HG03442 (cell line): ENCODE measurements around the gene OSBPL10.

ENCODE experiments used
- ATAC-seq: cut with Tn5 transposase; IDR thresholded peaks from one replicate; pipeline ENCODE4 v1.9.1; 2021; ENCODE audit warnings: mild to moderate bottlenecking, moderate library complexity; ENCODE audit not compliant: unreplicated experiment

The OSBPL10 gene

GRCh38 chr3:31754575-31755278 lies 226.3 kb downstream of the OSBPL10 start:
- ATAC-seq, result peak; percentile 95

- ATAC-seq, result no peak
These were observed 228.0 kb downstream of the OSBPL10 start for GRCh38 chr3:31753050-31753425.

- ATAC-seq, result no peak
These were observed 228.6 kb downstream of the OSBPL10 start for GRCh38 chr3:31752305-31753049.

GRCh38 chr3:31750341-31750740 lies 230.7 kb downstream of the OSBPL10 start:
- no peak for ATAC-seq

GRCh38 chr3:31748933-31749295 lies 232.1 kb downstream of the OSBPL10 start:
- no peak for ATAC-seq

- ATAC-seq, result no peak
These were observed 232.7 kb downstream of the OSBPL10 start for GRCh38 chr3:31748281-31748932.

GRCh38 chr3:31747785-31748184 lies 233.3 kb downstream of the OSBPL10 start:
- no peak for ATAC-seq

- no peak for ATAC-seq
These were observed 236.1 kb downstream of the OSBPL10 start for GRCh38 chr3:31744913-31745312.

GRCh38 chr3:31743331-31744089 lies 237.6 kb downstream of the OSBPL10 start:
- no peak for ATAC-seq

GRCh38 chr3:31740397-31740796 lies 240.7 kb downstream of the OSBPL10 start:
- no peak for ATAC-seq

GRCh38 chr3:31738412-31738811 lies 242.7 kb downstream of the OSBPL10 start:
- ATAC-seq, result no peak

GRCh38 chr3:31735667-31736066 lies 245.4 kb downstream of the OSBPL10 start:
- ATAC-seq, result no peak

GRCh38 chr3:31733234-31733667 lies 247.8 kb downstream of the OSBPL10 start:
- ATAC-seq, result no peak

- no peak for ATAC-seq
These were observed 248.5 kb downstream of the OSBPL10 start for GRCh38 chr3:31732548-31732947.

GRCh38 chr3:31729573-31729972 lies 251.5 kb downstream of the OSBPL10 start:
- ATAC-seq, result no peak

- no peak for ATAC-seq
These were observed 252.0 kb downstream of the OSBPL10 start for GRCh38 chr3:31729082-31729481.

- no peak for ATAC-seq
These were observed 252.7 kb downstream of the OSBPL10 start for GRCh38 chr3:31728403-31728802.

GRCh38 chr3:31725976-31726375 lies 255.1 kb downstream of the OSBPL10 start:
- ATAC-seq, result no peak

GRCh38 chr3:31725568-31725967 lies 255.5 kb downstream of the OSBPL10 start:
- ATAC-seq, result no peak

GRCh38 chr3:31724651-31725050 lies 256.4 kb downstream of the OSBPL10 start:
- ATAC-seq, result no peak

GRCh38 chr3:31724116-31724515 lies 256.9 kb downstream of the OSBPL10 start:
- no peak for ATAC-seq
